Psoas muscle (tissue), 8 donors: ENCODE measurements around the gene MRPS33. TPM values are rescaled to one million over a fixed set of nuclear protein-coding genes. Genes with fewer than 3 reads are reported as not detected.
"Not testable (repeated sequence)": the region's sequence is repeated elsewhere in the genome, so short reads cannot be mapped to it uniquely, and the experiment has no call there.

Experiments used
- ATAC-seq, 4 donors: fragments of 200-7000 bp; cut with Tn5 transposase; one replicate each; pipeline ENCODE4 v1.9.1; 2020; ENCODE audit warnings: moderate library complexity in 3 of 4, mild to moderate bottlenecking in 2 of 4
- DNase-seq, 2 donors: peaks; one replicate each; pipeline ENCODE4 v3.0.0-alpha.2; 2020
- H3K27ac ChIP-seq: fragments of 200-600 bp; one replicate; pipeline ENCODE4 v1.8.0; 2022
- H3K27me3 ChIP-seq, 3 donors: fragments of 200-600 bp in 1 of 3; one replicate each; pipeline versions ENCODE4 v1.6.1 to v1.8.0; 2013 to 2022; ENCODE audit warnings: low read length in 2 of 3, mild to moderate bottlenecking in 2 of 3, moderate library complexity in 1 of 3; ENCODE audit not compliant: insufficient read depth in 3 of 3
- H3K36me3 ChIP-seq, 2 donors: fragments of 200-600 bp in 1 of 2; one replicate each; pipeline versions ENCODE4 v1.6.1 to v1.8.0; 2013 to 2022; ENCODE audit warnings: low read depth in 1 of 2, mild to moderate bottlenecking in 1 of 2, moderate library complexity in 1 of 2; ENCODE audit not compliant: insufficient read depth in 1 of 2
- H3K4me1 ChIP-seq: fragments of 200-600 bp; one replicate; pipeline ENCODE4 v1.8.0; 2022
- H3K4me3 ChIP-seq: fragments of 200-600 bp; one replicate; pipeline ENCODE4 v1.8.0; 2022; ENCODE audit warnings: mild to moderate bottlenecking
- H3K9me3 ChIP-seq: fragments of 200-600 bp; one replicate; pipeline ENCODE4 v1.8.0; 2022
- WGBS, 3 donors: extraction: QIAGEN DNeasy Blood & Tissue Kit; methylation state at CpG; one replicate each; pipeline versions ENCODE4 v1.1.6 to v1.1.7; 2013; 5-methylcytosine and 5-hydroxymethylcytosine counted together
- intact Hi-C, 2 donors: fragments of 100-400 bp; cut with DNase I; formaldehyde crosslinking; loops; one replicate each; pipeline versions ENCODE4 v1.11.0 to v1.14.2; 2022
- polyA plus RNA-seq, 3 donors: library from polyadenylated mRNA; stranded (reverse); fragments of 200-250 nt; gene quantifications; one replicate each; pipeline ENCODE4 v1.2.3, GENCODE V29; 2013
- total RNA-seq, 4 donors: library from RNA; stranded (reverse); fragmentation: NEBNext Ultra II Directional in 2 of 4; extraction: Animal tissue kit (Norgen Biotek cat#: 25700) in 2 of 4; gene quantifications; one replicate each; pipeline versions ENCODE4 v1.2.1 to v1.2.4, GENCODE V29; 2021 to 2023
- TF ChIP-seq, protein P1 (sequence below): fragments of 200-600 bp; IDR thresholded peaks from one replicate; pipeline ENCODE4 v1.8.0; 2022; ENCODE audit warnings: antibody characterized with exemption
- donor health status: healthy with polysubstance abuse.
- donor health status: DM: no; HTN: no; CAD: no; lungs with moderate emphysema.
- donor health status: Bipolar disorder and iron deficiency.
- donor health status: healthy.
- donor health status: DM: yes; HTN: yes; CAD: no.
- donor health status: DM: no; HTN: no; CAD: no.
- donor health status: DM: no; HTN: no; CAD: no.
- donor health status: DM: yes; HTN: yes; CAD: no.

MRPS33 gene
- total and polyA plus RNA-seq, 7 donors = 70.5 to 131 (median 102) TPM

DNA sequence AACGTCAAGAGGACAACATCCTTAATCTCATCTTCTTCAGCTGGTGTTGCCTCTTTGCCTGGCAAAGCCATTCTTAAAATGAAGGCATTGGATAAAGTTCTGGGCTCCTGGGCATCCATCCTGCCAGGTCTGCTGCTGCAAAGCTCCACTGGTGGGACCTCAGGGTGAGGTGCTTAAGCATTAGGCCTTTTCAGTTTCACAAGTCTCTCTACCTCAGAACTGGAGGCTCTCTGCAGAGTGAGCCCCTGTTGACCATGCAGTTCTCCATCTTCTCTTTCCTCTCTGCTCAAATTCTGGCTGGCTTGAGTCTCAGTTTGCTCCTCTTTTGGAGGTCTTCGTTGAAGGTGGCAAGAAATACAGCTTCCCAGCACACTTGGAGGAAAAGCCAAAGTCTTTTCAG, 47.3 kb downstream of the MRPS33 start:
- no peak overlapping the region for H3K27ac ChIP-seq
- no peaks in the 10 kb centered on the region for H3K36me3 ChIP-seq
- no peaks in the 10 kb centered on the region for H3K4me1 ChIP-seq
- DNase-seq (no peak), ATAC-seq (no peak)
- 44 to 51% (median 49%) methylated on average over 2 of the region's 2 CpGs for WGBS, 3 donors
- TF ChIP-seq, protein P1, sequence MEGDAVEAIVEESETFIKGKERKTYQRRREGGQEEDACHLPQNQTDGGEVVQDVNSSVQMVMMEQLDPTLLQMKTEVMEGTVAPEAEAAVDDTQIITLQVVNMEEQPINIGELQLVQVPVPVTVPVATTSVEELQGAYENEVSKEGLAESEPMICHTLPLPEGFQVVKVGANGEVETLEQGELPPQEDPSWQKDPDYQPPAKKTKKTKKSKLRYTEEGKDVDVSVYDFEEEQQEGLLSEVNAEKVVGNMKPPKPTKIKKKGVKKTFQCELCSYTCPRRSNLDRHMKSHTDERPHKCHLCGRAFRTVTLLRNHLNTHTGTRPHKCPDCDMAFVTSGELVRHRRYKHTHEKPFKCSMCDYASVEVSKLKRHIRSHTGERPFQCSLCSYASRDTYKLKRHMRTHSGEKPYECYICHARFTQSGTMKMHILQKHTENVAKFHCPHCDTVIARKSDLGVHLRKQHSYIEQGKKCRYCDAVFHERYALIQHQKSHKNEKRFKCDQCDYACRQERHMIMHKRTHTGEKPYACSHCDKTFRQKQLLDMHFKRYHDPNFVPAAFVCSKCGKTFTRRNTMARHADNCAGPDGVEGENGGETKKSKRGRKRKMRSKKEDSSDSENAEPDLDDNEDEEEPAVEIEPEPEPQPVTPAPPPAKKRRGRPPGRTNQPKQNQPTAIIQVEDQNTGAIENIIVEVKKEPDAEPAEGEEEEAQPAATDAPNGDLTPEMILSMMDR = no peak
- H3K4me3 ChIP-seq = no peak overlapping the region
- no peaks in the 10 kb centered on the region for H3K9me3 ChIP-seq
- no peaks in the 10 kb centered on the region for H3K27me3 ChIP-seq
- intact Hi-C loops = no loop called here

DNA sequence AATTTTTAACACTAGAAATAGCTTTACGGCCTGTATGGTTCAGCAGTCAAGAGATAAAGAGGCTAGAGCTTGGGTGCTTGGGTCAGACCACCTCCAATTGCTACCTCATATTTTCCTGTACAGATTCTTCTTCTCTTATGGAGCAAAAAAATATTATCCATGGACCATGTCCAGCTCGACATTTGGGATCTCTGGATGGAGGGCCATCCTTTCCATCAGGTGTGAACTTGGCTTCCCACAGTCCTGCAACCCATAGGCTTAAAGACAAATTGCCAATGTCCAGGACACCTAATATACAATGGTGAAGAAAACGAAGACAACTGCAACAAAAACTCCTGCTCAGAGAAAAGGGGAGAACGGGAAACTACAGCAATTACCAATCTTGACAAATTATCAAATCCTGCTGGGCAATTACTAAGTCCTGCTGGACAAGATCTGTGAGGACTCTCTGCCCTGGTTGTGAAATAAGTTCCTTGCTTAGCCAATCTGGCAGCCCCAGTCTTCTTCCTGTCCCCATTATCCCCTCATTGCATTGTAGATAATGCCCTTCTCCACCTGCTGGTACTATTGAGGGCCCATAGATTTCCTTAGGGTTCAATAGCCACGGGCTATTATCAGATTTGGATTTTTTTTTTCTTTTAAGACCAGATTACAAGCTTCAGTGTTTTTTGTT, 48.1 kb downstream of the MRPS33 start:
- Histone ChIP-seq H3K4me1 (no peaks in the 10 kb centered on the region), H3K4me3 (no peak overlapping the region), H3K27me3 (no peaks in the 10 kb centered on the region), H3K27ac (no peak overlapping the region), H3K9me3 (no peaks in the 10 kb centered on the region), H3K36me3 (no peaks in the 10 kb centered on the region)
- TF ChIP-seq, protein P1 = no peak
- DNase-seq (no peak), ATAC-seq (no peak)
- intact Hi-C loops = no loop called here
- 51 to 63% (median 57%) methylated on average over 5 of the region's 5 CpGs for WGBS, 3 donors

DNA sequence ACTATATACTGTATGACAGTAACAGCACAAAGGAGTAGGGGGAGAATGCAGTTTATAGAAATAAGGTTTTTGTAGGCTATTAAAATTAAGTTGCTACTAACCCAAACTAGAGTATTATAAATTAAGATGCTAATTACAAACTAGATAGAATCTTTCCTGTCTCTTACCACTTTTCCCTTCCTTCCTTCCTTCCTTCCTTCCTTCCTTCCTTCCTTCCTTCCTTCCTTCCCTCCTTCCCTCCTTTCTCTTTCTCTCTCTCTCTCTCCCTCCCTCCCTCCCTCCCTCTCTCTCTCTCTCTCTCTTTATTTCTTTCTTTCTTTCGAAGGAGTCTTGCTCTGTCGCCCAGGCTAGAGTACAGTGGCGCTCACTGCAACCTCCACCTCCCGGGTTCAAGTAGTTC, 53.6 kb downstream of the MRPS33 start:
- DNase-seq = no peak
- Histone ChIP-seq H3K4me1 (no peaks in the 10 kb centered on the region), H3K9me3 (peaks cover 5% of the 10 kb centered on the region), H3K36me3 (no peaks in the 10 kb centered on the region), H3K27ac (no peak overlapping the region), H3K27me3 (no peaks in the 10 kb centered on the region), H3K4me3 (no peak overlapping the region)
- WGBS, 3 donors = 88 to 94% (median 91%) methylated on average over 3 to 4 of the region's 4 CpGs
- intact Hi-C loops = no loop called here
- no peak for ATAC-seq
- TF ChIP-seq, protein P1 = no peak

DNA sequence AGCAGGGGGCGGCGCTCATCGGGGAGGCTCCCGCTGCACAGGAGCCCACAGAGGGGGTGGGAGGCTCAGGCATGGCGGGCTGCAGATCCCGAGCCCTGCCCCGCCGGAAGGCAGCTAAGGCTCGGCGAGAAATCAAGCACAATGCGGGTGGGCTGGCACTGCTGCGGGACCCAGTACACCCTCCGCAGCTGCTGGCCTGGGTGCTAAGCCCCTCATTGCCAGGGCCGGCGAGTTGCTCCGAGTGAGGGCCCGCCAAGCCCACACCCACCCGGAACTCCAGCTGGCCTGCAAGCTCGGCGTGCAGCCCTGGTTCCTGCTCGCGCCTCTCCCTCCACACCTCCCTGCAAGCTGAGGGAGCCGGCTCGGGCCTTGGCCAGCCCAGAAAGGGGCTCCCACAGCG, 57.8 kb downstream of the MRPS33 start:
- intact Hi-C loops, H3K27me3 ChIP-seq, H3K36me3 ChIP-seq, DNase-seq, H3K4me3 ChIP-seq, H3K27ac ChIP-seq, ATAC-seq, H3K9me3 ChIP-seq, H3K4me1 ChIP-seq: not testable (repeated sequence)
- WGBS, 3 donors = 92 to 95% (median 93%) methylated on average over 23 to 25 of the region's 25 CpGs

Other genes with a start within 250 kb of the MRPS33 start
- gene BRAF, start 90.0 kb downstream of the MRPS33 start, total RNA-seq = 10 to 100 TPM; 16.8 to 22.6 (median 19.0) TPM
- gene BRAF, start 90.0 kb downstream of the MRPS33 start, polyA plus RNA-seq = 1 to 10 TPM; 5.0 to 7.9 (median 5.3) TPM
- gene TMEM178B, start 59.1 kb upstream of the MRPS33 start, total RNA-seq = 1 to 10 TPM; 1.6 to 4.8 (median 3.7) TPM
- under 1 TPM; 0.13 to 0.58 (median 0.17) TPM for gene TMEM178B, start 59.1 kb upstream of the MRPS33 start, polyA plus RNA-seq